Measurements from ENCODE around the gene FOXP1.

Gene FOXP1

DNA sequence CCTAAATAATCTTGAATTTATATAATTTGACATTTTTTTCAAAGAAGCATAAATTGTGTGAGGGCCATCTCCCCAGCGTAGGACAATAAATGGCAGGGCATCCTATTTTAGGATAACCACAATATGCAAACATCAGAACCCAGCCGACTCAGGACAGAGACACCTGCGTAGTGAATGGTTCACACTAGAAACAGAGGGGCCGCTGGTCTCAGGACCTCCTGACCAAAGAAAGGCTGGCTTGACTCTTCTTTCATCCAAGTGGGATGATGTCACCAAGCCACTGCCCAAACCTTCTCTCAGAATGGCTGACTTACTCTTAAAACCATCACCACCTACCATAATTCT is 162.1 kb downstream of the FOXP1 start:
- no peak for DNase-seq

DNA sequence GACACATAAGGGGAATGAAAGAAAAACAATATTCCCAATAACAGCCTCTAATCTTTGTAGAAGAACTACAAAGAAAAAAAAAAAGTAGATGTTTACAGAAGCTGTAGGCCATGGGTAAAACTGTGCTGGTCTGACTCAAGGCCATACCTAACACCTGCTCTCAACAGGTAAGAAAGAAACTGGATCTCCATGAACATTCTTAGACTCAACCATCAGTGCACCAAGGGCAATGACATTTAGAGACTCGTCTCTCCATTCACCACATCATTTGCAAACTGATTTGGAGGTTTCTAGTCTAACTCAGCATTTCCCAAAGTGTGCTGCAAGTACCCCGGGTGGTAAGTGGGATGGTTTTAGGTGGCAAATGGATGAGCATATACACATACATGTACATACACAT is 164.2 kb downstream of the FOXP1 start:
- DNase-seq, result no peak

DNA sequence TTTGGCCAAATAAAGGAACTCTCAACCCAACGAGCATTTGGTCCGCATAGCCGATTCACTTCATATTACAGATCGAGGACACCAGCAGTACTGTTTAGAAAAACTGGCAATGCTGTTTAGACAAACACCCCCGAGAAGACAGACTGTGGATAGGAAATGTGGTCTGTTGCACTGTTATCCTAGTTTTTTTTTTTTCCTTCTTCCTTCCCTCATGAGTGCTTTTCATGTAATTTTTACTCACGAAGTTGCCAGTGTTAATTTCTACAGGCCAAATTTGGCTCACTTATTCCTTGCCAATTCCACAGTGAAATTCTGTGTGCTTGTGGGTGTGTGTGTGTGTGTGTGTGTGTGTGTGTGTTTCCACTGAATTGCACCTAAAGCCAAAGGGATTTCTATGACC is 165.7 kb downstream of the FOXP1 start:
- no peak for DNase-seq

DNA sequence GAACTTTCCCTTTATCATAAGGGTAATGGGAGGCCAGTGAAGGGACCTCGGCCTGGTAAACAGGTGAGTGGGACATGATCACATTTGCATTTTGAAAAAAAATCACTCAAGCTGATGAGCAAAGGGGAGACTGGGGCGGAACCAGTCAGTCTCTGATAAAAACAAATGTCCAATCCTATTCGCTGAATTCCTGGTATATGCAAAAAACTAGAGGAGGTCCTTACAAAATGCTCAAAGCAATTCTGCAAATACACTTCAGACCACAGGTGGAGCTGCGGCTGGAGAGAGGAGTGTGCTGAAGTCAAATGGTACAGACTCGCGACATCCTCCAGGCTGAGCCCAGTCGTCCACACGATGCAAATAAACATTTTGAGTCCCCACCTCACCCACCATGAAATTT is 166.7 kb downstream of the FOXP1 start:
- DNase-seq, result peak; percentile 18

DNA sequence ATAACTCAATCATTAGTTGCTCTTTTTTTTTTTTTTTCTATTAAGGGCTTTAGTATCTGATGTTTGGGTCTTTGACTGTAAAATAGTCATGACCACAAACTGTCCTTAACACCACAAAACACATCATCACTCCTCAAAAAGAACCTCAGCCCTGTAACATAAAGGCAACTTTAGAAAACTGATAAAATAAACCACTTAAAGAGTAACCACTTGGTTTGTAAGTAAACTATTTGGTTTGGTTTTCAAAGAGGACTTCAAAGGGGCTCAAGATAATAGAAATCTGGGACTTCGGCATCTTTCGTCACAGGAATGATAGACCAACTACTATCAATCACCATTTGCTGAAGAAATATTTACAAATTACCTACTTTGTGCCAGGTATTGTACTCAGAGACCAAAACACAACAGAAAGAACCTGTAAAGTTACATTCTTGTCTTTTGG is 167.8 kb downstream of the FOXP1 start:
- DNase-seq, result no peak

DNA sequence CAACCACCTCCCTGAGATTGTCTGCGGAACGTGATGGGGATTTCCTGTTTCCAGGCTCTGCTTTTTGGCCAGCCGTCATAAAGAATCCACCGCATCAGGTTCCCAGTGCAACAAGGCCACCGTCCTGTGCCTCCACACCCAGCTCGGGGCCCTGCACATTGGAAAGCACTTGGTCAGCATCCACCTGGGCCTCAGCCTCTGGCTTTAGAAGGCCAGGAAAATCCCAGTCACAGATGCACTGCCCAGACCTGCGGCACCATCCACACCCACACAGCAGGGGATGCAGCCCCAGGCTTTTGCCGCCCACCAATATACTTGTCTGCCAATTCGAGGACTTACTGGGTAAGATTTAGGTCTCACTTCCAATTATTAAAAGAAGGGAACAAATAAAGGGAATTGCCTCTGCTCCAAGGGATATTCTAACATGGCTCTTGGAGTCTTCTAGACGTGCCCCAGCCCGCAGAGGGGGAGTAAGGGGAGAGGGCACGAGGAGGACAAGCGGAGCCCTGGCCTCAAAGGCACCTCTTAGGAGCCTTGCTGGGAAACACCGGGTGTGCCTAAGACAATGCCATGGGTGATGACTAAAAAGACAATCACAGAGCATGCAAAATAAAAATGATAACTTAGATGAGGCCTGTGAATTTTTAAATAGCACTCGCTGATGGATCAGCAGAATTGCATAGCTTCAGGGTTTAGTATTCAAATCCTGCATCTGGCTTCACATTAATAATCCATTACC is 169.2 kb downstream of the FOXP1 start:
- DNase-seq, result peak; percentile 8

DNA sequence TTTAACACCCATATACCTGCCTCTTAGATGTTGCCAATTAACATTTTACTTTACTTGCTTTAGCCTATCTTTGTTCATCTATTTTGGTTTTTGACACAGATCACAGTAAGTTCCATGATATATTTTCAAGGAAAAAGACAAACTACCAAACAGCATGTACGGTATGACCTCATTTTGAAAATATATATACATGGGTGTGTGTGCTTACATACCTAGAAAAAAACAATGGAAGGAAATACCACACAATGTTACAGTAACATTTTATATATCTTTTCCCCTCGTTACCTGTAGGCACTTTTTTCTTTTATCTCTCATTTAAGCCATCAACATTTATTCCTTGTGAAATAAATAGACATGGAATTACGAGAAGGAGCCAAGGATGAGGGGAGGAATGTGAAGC is 170.0 kb downstream of the FOXP1 start:
- DNase-seq, result no peak

DNA sequence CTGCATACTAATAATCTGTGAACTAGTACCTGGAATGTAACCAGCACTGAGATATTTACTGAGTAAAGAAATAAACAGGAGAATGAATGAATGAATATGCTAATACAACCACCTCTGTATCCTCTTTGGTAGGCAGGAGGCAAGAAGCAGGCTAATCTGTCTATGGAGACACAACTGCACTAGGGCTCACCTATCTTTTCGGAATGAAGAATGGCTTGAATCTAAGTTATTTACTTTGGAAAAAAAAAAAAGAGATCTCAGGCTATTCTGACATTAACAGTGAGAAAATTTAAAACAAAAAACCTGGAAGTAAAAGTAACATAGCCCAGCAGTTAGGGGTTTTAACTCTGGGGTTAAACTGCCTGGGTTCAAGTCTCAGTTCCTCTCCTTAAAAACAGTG is 174.2 kb downstream of the FOXP1 start:
- DNase-seq, result no peak

DNA sequence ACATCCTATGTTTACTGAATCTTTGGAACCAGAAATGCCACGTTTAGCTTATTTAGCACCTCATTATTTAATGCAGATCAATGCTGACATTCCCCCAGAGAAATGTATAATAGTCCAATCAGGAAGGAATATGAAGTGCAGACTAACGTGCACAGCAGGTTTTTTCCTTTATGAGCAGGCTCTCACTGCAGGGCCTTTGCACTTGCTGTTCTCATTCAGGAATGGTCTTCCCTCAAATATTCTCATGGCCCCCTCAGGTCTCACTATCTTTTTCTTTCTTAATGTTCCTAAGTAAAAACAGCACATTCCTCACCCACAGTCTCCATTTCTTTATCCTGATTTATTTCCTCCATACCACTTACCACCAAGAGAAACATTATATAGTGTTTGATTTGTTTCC is 174.6 kb downstream of the FOXP1 start:
- no peak for DNase-seq

DNA sequence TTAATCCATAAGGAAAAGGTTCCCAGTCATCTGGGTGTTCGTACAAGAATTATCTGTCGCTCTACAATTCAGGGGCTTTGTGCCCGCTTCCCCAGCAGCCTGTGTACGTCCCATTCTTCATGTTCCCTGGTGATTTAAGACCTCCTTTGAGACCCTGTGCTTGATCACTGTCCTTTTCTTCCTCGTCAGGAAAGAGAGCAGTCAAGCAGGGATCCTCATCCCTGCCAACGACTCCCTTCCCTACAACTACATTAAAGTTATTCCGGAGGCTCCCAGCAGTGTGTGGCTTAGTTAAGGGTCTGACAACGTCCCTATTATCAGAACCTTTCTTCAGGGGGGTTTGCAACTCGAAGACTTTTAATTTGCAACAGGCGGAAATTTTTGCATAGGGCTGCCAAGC is 175.7 kb downstream of the FOXP1 start:
- no peak for DNase-seq

DNA sequence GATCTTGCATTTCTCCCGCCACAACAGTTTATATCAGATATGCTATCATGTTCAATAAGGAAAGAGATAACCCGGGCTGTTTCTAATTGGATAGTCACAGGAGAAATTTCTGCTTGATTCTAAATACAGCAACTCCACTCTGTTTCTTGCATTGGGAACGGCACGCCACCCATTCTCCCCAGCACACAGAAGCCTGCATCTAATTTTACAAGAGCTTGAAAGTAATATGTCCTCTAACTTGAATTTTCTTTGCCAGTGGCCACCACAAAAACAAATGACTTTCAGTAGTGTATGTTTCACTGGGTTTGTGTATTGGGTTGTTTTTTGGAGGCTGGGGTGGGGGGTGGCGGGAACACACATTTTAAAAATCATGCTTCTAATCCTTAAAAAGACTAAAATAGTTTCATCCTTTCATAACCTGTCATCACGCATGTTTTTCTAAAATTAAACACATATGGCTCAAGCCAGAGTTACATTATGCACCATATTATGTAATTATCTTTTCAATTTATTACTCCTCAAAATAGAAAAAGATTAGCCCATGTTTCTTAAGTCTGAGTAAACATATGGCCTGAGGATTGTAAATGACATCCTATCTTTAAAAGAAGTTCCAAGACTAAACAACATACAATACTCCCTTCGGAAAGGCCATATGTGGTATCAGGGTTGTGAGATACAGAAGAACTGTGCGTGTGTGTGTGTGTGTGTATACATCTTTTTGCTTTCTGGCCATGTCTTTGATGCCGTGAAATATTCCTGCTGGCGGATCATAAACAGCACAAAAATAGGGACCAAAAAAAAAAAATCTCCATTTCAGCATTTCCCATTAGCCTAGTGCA is 176.3 kb downstream of the FOXP1 start:
- no peak for DNase-seq

DNA sequence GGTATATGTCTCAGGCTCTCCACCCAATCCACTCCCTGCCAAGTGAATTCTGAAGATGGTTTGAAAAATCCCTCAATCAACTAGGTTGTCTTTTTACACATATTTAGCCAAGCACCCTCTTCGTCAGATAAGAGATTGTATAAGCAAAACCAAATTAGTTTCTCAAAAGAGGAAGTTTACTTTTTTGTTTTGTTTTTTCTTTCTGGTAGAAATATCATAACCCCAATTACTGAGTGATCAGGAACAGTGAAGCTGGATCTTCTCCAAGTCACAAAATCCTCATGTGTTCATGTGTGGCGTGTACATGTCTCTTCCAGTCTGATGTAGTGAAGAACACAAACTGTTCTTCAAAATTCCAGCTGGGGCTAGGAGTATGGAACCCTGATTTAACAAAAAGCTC is 180.6 kb downstream of the FOXP1 start:
- DNase-seq, result no peak

DNA sequence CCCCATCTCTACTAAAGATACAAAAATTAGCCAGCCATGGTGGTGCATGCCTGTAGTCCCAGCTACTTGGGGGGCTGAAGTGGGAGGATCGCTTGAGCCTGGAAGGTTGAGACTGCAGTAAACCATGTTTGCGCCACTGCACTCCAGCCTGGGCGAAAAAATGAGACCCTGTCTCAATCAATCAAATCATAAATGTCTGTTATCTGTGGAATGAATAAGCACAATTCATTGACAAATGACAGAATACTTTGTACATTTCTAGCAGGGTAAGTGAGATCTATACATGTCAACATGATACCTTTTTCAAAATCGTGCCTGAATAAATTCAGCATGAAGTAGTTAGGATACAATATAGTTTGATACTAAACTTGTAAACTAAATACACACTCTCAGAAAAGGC is 181.2 kb downstream of the FOXP1 start:
- DNase-seq, result no peak

DNA sequence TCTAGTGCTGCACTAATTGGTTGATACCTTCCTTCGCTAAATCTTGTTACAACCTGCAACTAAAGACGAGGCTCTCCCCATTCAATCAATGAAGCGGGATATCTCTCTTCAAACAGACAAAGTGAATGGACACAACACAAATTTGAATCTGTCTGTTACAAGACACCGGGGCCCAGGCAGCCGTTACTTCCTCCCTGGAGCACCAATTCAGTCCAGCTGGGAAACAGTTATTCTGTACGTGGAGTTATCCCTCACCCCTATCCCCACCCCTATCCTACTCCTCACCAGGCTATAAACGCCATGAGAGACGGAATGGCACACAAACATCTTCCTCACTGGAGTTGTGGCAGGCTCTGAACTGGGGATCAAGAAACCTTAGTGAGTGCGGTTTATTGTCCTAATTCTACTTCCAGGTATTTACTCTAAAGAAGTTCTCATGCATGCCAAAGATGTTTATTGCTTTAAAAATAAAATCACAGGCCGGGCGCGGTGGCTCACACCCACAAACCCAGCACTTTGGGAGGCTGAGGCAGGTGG is 181.8 kb downstream of the FOXP1 start:
- DNase-seq, result no peak

DNA sequence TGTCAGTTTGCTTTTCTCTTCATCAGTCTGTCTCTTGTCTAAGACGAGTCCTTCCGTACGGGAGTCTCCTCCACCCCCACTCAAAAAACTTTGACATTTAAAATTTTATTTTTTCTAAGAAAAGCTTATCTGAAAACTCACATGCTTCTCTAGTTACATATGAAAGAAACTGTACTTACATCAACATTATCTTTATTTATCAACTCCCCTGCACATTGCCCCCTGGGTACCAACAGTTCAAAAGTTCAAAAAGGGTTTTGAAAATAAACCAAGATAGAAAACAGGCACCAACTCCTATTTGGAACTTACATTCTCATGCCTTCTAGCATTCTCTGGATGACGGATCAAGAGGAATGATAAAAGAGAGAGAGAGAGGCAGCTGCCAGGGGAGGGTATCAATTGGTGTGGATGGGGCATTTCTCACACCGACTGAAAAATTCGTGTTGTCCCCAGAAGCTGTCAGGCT is 182.5 kb downstream of the FOXP1 start:
- DNase-seq, result no peak

DNA sequence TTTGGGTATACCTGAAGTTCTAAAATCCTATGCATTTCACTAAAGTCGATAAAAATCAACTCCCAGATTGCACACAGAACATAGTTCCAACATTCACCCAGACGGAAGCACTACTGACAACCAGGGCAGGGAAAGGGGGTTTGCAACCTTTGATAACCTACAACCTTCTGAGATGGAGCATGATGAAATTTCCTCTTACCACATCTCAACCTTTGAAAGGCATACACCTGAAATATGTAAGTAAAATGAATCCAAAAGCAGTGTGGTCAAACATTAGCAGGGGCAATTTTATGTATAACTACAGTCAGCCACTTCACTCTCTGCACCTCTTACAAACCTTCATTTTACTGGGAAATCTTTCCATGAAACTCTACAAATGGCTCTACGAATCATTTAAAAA is 184.1 kb downstream of the FOXP1 start:
- no peak for DNase-seq

DNA sequence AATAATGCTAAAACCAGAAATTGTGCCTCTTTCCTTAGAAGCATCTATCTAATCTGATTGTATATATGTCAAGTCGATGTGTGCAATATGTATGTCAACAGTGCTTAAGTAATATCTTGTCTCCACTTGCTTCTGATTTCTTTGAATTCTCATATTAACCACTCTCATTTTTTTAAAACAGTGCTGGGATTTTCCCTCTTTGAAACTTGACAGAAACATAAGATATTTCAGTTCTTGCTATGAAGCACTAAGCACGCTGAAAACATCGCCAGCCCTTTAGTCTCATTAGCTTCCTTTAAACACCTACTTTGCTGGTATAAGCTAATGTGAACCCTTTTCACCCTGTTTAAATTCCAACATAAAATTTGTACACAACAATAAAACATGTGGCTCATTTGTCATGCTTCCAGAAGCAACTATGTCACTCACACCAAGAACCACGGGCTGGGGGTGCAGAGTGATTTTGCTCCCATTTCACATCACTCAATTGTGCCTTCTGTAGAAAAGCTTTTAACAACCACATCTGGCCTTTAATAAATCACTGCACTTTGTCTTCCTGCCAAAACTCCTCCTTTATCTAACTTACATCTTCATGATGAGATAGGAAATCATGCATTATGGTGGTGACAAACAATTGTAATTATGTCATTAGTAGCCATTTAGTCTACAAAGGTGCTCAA is 185.2 kb downstream of the FOXP1 start:
- DNase-seq, result peak; percentile 89

DNA sequence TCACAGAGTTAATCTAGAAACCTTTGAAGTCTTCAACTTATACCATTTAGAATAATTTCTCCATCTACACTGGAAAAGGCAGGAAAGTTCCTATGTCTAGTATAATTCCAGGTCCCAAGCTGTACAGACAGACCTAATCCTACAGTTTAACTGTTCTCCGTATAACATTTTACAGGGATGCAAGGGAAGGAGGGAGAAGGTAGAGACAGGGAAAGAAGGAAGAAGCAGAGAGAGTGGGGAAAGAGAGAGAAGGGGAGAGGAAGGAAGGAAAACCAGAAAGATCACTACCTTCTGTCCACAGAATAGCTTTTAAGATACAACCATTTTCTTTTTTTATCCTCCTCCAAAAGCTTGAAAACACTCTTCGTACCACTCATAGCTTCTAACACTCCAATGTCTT is 185.8 kb downstream of the FOXP1 start:
- no peak for DNase-seq

DNA sequence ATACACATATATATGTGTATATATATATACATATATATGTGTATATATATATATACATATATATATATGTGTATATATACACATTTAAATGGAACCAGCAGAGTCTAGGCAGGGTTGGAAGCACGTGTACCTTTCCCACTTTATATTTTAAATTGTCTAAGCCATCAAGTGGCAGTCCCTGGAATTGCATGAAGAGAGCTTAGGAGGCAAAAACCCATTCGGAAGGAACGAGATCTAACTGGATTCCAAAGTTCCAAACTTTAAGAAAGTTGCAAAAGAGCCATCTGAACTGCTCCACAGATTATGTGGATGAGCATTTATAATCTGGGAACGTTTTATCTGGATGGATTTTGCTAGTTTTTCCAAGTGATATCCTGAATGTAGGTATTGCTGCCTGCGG is 186.5 kb downstream of the FOXP1 start:
- DNase-seq, result peak; percentile 52

DNA sequence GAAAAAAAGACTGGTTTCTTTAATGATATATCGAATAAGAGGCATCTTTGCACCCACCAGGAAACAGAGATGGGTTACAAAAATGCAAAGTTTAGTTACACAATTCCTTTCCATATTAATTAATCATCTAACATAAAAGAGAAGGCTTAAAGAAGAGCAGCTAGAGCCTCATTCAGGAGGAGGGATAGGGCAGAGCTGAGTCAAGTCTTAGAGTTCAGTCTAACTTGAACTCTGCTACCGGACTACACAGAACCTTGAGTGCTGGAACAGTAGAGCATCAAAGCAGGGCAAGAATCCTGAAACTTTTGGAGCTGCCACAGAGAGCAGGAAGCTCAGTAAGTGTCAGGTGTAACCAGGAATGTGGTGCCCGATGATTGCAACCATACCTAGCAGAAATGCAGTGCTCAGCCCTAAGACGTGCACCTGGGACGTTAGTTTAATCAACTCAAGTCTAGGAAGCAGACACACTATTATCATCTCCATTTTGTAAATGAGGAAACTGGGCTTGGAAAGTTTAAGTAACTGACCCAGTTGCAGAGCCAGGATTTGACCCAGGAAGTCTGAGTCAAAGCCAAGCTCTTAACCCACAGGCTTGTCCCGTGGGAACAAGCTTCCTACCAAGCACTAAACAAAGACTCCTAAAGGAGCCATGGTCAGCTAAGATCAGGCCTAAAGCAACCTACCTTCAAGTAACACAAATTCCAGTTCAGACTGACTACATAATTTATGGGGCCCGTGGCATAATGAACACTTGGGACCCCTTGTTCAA is 187.4 kb downstream of the FOXP1 start:
- peak; percentile 10 for DNase-seq

DNA sequence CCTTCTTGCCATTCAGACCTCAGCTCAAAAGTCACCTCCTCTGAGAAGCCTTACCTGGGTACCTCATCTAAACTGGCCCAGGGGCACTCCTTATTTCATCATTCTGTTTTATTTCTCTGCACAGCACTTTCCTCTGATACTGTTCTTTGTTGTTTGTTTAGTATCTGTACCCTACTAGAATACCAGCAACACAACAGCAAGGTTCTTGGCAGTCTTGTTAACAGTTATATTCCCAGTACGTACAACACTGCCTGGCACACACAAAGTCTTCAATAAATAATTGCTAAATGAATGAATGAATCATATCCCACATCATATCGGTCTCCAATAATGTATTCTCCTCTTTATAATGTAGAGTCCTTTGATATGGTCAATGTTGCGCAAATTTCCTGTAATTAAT is 188.1 kb downstream of the FOXP1 start:
- no peak for DNase-seq

DNA sequence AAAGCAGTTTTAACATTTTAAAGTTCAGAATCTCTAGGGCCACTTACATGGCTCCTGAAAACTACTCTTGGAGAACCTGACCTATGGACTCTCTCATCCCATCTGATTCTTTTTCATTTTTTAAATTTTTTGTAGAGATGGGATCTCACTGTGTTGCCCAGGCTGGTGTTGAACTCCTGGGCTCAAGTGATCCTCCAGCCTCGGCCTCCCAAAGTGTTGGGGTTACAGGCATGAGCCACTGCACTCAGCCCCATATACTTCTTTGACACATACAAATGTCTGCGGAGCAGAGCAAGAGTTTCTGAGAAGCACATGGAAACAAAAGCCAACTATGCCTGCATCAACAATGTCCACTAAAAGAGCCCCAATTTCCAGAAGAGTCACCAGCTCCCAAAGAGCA is 189.8 kb downstream of the FOXP1 start:
- no peak for DNase-seq

DNA sequence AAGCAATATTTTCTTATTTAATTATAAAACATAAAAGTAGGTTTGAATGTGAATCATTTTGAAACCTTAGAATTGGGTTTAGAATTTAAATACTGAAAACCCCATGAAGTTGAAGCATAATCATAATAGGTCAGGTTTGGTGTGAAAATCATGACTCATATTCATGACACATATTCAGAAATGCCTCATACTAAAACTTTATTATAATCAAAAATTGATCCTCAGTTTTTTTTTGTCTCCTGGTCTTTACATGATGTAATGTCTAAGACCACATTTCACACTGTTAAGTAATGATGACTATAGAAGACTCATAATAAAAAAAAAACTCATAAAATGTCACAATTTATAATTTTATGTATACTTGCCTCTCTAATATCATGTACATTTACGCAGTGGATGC is 190.4 kb downstream of the FOXP1 start:
- DNase-seq, result no peak

Data from NCI-H69 (cell line).